ENCODE measurements around the gene MYO10.

The MYO10 gene

DNA sequence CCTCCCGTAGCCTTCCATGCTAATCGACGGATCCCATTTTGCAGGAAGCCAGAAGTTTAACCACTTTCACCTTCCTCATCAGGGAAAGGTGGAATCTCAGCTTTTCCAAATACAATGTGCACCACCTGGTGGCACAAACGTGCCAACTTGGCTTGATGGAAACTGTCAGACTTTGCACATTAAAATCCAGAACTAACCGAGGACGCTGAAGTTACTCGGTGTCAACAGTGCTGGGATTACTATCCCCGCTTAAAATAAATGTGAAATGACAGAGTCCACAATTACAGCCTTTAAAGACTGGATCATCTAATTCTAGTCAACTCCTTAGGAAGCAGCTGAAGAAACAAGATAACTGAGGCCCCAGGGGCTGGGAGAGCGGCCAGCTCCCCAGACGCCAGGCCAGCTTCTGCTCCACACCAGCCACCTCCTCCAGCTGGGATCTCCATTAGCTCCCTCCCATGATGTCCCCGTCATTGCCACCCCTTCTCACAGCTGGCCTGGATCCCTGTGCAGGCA lies 269.1 kb downstream of the MYO10 start:
- H3K4me3 ChIP-seq (replicated peaks in 1 of 2; ENCODE audit: low read depth in 2 of 2, low read length in 2 of 2): no peak overlapping the region
- peak; percentile 29 to 63 for DNase-seq (ENCODE audit: low read depth in 2 of 2)
- TF ChIP-seq, protein P1, sequence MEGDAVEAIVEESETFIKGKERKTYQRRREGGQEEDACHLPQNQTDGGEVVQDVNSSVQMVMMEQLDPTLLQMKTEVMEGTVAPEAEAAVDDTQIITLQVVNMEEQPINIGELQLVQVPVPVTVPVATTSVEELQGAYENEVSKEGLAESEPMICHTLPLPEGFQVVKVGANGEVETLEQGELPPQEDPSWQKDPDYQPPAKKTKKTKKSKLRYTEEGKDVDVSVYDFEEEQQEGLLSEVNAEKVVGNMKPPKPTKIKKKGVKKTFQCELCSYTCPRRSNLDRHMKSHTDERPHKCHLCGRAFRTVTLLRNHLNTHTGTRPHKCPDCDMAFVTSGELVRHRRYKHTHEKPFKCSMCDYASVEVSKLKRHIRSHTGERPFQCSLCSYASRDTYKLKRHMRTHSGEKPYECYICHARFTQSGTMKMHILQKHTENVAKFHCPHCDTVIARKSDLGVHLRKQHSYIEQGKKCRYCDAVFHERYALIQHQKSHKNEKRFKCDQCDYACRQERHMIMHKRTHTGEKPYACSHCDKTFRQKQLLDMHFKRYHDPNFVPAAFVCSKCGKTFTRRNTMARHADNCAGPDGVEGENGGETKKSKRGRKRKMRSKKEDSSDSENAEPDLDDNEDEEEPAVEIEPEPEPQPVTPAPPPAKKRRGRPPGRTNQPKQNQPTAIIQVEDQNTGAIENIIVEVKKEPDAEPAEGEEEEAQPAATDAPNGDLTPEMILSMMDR (IDR thresholded peaks at IDR 0.05; ENCODE audit: low read depth, low read length): peak; percentile 24

DNA sequence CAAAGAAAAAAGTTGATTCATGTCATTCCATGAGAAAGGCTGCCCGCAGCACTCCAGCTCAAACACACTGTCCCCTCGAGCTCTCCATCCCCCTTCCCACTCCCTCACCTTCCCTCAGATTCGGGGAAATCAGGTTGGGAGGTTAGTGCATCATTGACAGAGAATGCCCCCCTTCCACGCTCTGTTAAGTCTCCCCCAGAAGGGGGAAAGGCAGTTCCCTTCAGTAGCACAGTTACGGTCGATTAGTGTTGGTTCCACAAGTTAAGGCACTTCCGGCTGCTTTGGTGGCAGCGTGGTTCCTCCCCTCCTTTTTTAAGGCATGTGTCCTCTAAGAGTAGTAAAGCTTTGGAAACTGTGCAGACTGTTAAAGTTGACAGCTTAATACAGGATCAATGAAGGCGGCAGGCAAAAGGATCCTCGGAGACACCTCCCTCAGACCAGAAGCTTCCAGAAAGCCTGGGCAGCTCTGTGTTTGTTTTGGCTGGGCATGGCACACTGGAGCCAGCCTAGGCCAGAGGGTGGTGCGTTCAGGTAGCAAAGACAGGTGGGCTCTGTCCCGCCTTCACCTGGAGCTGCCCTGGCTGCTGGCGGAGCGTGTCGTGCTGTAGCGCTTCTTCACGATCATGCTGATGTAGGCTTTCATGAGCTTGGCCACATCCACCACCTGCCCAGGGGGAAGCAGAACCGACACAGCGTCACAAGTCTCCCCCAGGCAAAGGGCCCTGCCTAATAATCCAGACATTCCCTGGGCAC lies 269.8 kb downstream of the MYO10 start:
- no peak for DNase-seq (ENCODE audit: low read depth in 2 of 2)
- H3K4me3 ChIP-seq (replicated peaks in 1 of 2; ENCODE audit: low read depth in 2 of 2, low read length in 2 of 2): no peak overlapping the region
- TF ChIP-seq, protein P1 (IDR thresholded peaks at IDR 0.05; ENCODE audit: low read depth, low read length): no peak

DNA sequence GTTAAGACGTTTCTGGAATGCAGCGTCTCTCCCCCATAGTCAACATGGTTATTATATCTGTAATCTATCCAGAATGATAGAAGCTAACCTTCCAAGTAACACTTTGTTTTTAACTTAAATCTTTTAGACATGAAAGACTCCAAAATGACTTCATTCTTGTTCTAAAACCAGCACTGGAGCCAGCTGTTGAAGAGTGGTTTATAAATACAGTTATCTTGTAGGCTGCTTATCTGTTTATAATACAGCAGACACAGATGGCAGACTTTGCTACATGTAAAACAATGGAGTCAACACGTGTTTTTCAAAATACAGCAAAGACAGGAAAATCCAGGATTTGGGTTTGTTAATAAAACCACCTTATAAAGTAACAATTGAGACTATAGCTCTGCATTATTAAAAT lies 270.5 kb downstream of the MYO10 start:
- TF ChIP-seq, protein P1 (IDR thresholded peaks at IDR 0.05; ENCODE audit: low read depth, low read length): no peak
- DNase-seq (ENCODE audit: low read depth in 2 of 2): peak in 1 of 2 donors; percentile 17
- no peak overlapping the region for H3K4me3 ChIP-seq (replicated peaks in 1 of 2; ENCODE audit: low read depth in 2 of 2, low read length in 2 of 2)

DNA sequence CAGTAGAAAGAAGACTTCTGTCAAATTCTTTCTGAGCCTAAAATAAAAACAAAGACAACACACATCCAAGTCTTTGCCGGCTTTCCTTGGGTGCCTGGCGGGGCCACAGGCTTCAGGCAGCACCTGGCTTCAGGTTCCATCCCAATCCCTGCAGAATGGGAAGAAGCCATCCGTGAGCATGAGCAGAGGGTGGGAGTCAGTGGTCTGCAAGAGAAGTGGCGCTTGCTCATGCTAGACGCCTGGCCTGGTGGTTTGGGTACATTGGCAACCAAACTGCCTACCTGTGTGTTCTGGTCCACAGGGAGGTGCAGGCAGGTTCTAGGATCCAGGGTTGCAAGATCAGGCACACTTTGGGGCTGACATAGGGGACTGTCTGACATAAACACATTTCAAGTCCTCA lies 271.7 kb downstream of the MYO10 start:
- H3K4me3 ChIP-seq (replicated peaks in 1 of 2; ENCODE audit: low read depth in 2 of 2, low read length in 2 of 2): no peak overlapping the region
- TF ChIP-seq, protein P1 (IDR thresholded peaks at IDR 0.05; ENCODE audit: low read depth, low read length): no peak
- DNase-seq (ENCODE audit: low read depth in 2 of 2): no peak

DNA sequence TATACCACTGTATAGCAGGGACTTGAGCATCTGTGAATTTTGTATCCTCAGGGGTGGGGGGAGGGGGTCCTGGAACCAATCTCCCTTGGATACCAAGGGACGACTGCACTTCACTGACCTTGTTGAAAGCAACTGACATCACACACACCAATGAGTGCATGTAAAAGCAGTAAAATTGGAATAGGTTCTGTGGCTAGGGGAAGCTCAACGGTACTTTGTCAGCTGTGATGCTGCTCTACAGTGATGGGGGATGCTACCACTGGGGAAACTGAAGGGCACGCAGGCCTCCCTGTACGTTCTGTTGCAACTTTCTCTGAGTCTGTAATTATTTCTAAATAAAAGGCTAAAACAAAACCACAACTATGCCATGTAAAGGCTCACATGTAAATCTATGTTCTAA lies 272.2 kb downstream of the MYO10 start:
- TF ChIP-seq, protein P1 (IDR thresholded peaks at IDR 0.05; ENCODE audit: low read depth, low read length): no peak
- DNase-seq (ENCODE audit: low read depth in 2 of 2): no peak
- no peak overlapping the region for H3K4me3 ChIP-seq (replicated peaks in 1 of 2; ENCODE audit: low read depth in 2 of 2, low read length in 2 of 2)

DNA sequence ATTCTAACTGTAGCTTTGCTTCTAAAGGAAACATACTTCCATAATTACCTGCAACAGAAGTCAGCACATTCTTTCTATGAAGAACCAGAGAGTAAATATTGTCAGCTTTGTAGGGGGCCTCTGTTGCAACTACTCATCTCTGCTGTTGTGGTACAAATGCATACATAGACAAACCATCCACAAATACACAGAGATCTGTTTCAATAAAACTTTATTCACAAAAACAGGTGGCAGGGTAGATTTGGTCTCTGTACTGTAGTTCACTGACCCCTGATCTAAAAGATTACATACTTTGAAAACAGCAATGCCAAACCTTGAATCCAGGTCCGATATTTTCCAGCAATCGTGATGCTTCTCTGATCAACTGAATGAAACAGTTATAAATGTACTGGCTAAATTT lies 274.4 kb downstream of the MYO10 start:
- TF ChIP-seq, protein P1 (IDR thresholded peaks at IDR 0.05; ENCODE audit: low read depth, low read length): no peak
- no peak for DNase-seq (ENCODE audit: low read depth in 2 of 2)
- H3K4me3 ChIP-seq (replicated peaks in 1 of 2; ENCODE audit: low read depth in 2 of 2, low read length in 2 of 2): no peak overlapping the region

Measured in cardiac fibroblast (primary cell).